K562 (cell line): ENCODE results near the gene TMEM108.

ENCODE experiments used
- CCNT2 ChIP-seq: IDR thresholded peaks from 2 replicates; pipeline ENCODE4 v1.6.1; 2011; ENCODE audit warnings: borderline replicate concordance, low read depth, mild to moderate bottlenecking, moderate library complexity, mixed read lengths, low read length; ENCODE audit not compliant: insufficient read length; ENCODE audit errors: extremely low read depth
- HMGXB4 ChIP-seq: sonication (generic); formaldehyde crosslinking; IDR thresholded peaks from 2 replicates; pipeline ENCODE4 v1.8.1; 2023; ENCODE audit warnings: mild to moderate bottlenecking, missing genetic modification reagents
- JUND ChIP-seq, 2 experiments: IDR thresholded peaks; 2 replicates in 1 of 2; 3 replicates in 1 of 2; pipeline ENCODE4 v1.6.1; 2011; ENCODE audit warnings: borderline replicate concordance in 2 of 2, low read depth in 2 of 2, low read length in 2 of 2, improper control_type of control experiment in 1 of 2, missing biosample characterization in 1 of 2, missing genetic modification characterization in 1 of 2, missing genetic modification reagents in 1 of 2
- LEF1 ChIP-seq: fragments of 450-650 bp; IDR thresholded peaks from 2 replicates; pipeline ENCODE4 v1.6.1; 2016; ENCODE audit warnings: mild to moderate bottlenecking
- ZKSCAN1 ChIP-seq: fragments of 150-350 bp; IDR thresholded peaks from 2 replicates; pipeline ENCODE4 v1.6.1; 2016; ENCODE audit warnings: low read depth, low read length
- TF ChIP-seq, protein P1 (sequence below), 3 experiments: IDR thresholded peaks in 2 of 3; conservative IDR thresholded peaks in 1 of 3; 2 replicates each; pipeline ENCODE4 v1.5.1; 2011 to 2012; ENCODE audit warnings: low read length in 3 of 3, mild to moderate bottlenecking in 3 of 3, control low read depth in 2 of 3, improper control_type of control experiment in 1 of 3, inconsistent platforms in 1 of 3, low read depth in 1 of 3, mixed read lengths in 1 of 3, moderate library complexity in 1 of 3; ENCODE audit not compliant: insufficient read depth in 2 of 3

GRCh38 chr3:133264920-133265319 lies 226.7 kb downstream of the TMEM108 start:
- TF ChIP-seq CCNT2 (no peak), LEF1 (no peak), ZKSCAN1 (no peak), JUND (IDR thresholded peaks at IDR 0.05; ENCODE audit: borderline replicate concordance, low read depth, low read length) (no peak), JUND (tag; IDR thresholded peaks at IDR 0.05; ENCODE audit: borderline replicate concordance, low read depth, low read length) (no peak), HMGXB4 (no peak)
- TF ChIP-seq, protein P1, sequence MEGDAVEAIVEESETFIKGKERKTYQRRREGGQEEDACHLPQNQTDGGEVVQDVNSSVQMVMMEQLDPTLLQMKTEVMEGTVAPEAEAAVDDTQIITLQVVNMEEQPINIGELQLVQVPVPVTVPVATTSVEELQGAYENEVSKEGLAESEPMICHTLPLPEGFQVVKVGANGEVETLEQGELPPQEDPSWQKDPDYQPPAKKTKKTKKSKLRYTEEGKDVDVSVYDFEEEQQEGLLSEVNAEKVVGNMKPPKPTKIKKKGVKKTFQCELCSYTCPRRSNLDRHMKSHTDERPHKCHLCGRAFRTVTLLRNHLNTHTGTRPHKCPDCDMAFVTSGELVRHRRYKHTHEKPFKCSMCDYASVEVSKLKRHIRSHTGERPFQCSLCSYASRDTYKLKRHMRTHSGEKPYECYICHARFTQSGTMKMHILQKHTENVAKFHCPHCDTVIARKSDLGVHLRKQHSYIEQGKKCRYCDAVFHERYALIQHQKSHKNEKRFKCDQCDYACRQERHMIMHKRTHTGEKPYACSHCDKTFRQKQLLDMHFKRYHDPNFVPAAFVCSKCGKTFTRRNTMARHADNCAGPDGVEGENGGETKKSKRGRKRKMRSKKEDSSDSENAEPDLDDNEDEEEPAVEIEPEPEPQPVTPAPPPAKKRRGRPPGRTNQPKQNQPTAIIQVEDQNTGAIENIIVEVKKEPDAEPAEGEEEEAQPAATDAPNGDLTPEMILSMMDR (IDR thresholded peaks at IDR 0.05 in 2 of 3, conservative IDR thresholded peaks at IDR 0.05 in 1 of 3; ENCODE audit: insufficient read depth in 2 of 3, low read depth in 1 of 3, low read length in 3 of 3): no peak
